HFF-Myc (cell line): ENCODE data around the gene SRSF7.
A peak's percentile ranks its signal among the peaks of the same experiment; 100 is the strongest.
"Not testable (repeated sequence)": the region's sequence is repeated elsewhere in the genome, so short reads cannot be mapped to it uniquely, and the experiment has no call there.

ENCODE experiments used
- DNase-seq: peaks from one replicate; pipeline ENCODE4 v3.0.0-alpha.2; 2011; ENCODE audit warnings: low read depth; ENCODE audit errors: extremely low read depth
- H3K4me3 ChIP-seq: replicated peaks from 2 replicates; pipeline ENCODE4 v1.5.1; 2011; ENCODE audit warnings: low read depth, mild to moderate bottlenecking, control low read depth, low read length
- TF ChIP-seq, protein P1 (sequence below): IDR thresholded peaks from 2 replicates; pipeline ENCODE4 v1.5.1; 2012; ENCODE audit warnings: mild to moderate bottlenecking, low read depth, low read length, control low read depth; ENCODE audit errors: missing control alignments

SRSF7 gene

DNA sequence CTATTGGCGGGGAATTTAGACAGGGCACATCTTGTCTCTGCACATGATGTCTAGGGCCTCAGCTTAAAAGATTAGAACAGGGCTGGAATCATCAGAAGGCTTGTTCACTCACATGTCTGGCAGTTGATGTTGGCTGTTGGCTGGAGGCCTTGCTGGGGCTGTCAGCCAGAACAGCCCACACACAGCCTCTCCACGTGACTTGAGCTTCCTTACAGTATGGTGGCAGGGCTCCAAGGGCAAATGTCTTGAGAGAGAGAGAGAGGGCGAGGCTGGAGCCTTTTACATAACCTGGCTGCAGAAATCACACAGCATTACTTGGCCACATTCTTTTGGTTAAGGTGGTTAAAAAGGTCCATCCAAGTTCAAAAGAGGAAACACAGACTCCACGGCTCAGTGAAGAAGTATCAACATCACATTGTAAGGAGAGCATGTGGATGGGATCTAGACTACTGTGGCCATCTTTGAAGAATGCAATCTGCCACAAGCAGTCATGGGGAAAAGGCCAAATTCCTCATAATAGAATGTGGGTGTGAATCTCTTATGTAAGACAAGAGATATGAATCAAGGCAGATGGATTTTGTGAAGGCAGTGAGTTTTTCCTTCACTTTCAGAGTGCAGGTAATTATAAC, 30.4 kb downstream of the SRSF7 start:
- DNase-seq: peak; percentile 80
- H3K4me3 ChIP-seq: no peak overlapping the region
- TF ChIP-seq, protein P1, sequence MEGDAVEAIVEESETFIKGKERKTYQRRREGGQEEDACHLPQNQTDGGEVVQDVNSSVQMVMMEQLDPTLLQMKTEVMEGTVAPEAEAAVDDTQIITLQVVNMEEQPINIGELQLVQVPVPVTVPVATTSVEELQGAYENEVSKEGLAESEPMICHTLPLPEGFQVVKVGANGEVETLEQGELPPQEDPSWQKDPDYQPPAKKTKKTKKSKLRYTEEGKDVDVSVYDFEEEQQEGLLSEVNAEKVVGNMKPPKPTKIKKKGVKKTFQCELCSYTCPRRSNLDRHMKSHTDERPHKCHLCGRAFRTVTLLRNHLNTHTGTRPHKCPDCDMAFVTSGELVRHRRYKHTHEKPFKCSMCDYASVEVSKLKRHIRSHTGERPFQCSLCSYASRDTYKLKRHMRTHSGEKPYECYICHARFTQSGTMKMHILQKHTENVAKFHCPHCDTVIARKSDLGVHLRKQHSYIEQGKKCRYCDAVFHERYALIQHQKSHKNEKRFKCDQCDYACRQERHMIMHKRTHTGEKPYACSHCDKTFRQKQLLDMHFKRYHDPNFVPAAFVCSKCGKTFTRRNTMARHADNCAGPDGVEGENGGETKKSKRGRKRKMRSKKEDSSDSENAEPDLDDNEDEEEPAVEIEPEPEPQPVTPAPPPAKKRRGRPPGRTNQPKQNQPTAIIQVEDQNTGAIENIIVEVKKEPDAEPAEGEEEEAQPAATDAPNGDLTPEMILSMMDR: no peak

DNA sequence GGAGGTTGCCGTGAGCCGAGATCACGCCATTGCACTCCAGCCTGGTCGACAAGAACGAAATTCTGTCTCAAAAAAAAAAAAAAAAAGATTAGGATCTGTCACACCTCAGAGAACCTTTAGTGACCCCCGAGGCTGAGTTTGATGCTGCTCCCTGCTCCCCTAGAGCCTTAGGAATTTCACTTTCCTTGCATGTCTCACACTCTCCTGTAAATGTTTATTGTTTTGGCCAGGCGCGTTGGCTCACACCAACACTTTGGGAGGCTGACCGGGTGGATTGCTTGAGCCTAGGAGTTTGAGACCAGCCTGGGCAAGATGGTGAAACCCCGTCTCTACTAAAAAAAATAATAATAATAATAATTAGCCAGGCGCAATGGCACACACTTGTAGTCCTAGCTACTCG, 31.5 kb downstream of the SRSF7 start:
- H3K4me3 ChIP-seq: no peak overlapping the region
- TF ChIP-seq, protein P1: no peak
- DNase-seq: no peak

DNA sequence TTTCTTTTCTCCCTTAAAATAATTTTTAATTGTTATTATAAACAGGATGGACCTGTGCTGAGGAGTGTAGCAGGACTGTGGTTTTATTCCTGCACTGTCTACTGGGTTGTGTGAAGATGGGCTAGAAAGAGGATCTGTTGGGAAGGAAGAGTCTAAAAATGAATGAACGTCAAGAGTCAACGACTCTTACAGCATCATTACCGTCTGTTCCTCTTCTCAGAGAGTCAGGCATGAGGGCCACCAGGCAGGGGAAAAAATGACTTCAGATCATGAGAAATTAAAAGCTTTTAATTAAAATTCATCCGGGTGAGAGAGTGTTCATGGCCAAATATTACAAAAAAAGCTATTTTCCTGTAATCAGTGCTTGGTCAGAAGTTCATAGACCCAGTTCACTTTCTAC, 32.6 kb downstream of the SRSF7 start:
- no peak overlapping the region for H3K4me3 ChIP-seq
- TF ChIP-seq, protein P1: no peak
- no peak for DNase-seq

DNA sequence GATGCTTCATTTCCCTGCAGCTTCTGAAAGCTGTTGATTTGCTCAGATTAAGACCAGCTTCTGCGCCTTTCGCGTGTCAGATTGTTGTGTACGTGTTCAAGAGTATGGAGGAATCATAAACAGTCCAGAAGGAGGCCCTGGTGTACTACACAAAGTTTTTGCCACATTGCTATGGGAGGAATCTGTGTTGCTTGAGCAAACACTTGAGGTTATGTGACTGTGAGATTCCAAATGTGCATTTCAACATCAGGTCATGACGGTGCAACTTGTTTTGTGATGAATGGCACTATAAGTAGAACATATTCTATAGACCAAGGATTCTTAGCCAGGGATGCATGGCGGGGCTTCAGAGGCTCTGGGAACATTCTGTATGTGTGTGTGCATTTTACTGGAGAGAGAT, 35.0 kb downstream of the SRSF7 start:
- TF ChIP-seq, protein P1: no peak
- H3K4me3 ChIP-seq: no peak overlapping the region
- no peak for DNase-seq

DNA sequence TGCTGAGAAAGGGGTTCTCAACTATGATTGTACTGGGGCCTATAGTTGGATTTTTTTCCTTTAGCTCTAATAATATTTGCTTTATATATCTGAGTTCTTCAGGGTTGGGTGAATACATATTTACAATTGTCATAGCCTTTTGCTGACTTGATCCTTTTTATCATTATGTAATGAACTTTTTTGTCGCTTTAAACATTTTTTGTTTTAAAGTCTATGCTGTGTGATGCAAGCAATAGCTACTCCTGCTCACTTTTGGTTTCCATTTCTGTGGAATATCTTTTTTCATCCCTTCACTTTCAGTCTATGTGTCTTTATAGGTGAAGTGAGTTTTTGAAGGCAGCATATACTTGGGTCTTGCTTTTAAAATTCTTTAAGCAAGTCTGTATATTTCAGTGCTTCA, 36.2 kb downstream of the SRSF7 start:
- not testable (repeated sequence) for DNase-seq, H3K4me3 ChIP-seq

DNA sequence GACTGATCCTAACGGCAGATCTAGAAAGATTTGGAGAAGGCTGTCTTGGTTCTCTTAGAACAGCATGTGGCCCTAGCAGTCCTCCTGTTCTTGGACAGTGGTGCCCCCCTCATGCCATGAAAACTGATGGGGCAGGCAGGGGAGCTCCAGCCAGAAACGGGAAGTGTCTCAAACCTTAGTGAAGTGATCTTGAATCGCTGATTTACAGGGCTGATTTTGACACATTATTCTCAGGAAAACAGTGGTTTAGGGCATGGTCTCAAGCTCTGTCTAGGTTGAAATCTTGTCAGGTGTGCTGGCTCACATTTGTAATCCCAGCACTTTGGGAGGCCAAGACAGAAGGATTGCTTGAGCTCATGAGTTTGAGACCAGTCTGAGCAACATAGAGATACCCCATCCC, 37.8 kb downstream of the SRSF7 start:
- TF ChIP-seq, protein P1: no peak
- no peak for DNase-seq

DNA sequence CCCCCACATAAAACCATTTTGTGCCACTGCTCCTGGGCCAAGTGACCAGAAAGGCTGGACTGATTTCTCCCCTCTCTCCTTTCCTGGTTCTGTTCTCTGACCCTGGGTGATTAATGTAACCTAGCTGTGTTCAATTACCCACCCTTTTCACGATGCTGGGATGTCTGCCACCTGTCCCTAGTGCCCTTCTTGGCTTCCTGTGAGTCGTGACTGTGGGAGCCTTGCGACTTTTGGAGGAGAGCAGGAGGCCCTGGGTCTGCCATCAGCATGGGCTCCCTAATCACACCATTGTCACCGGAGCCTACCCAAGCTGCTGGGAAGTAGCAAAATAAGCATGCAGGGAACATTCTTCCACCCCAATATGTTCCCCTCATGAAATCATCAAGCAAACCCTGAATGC, 38.3 kb downstream of the SRSF7 start:
- H3K4me3 ChIP-seq: no peak overlapping the region
- TF ChIP-seq, protein P1: no peak
- DNase-seq: no peak

More for the DNA sequence above, 37.8 kb downstream of the SRSF7 start:
- no peak overlapping the region for H3K4me3 ChIP-seq
